ENCODE measurements around the gene CIITA. TPM values are rescaled to one million over a fixed set of nuclear protein-coding genes. Genes with fewer than 3 reads are reported as not detected.

CIITA gene
- total and polyA plus RNA-seq, 9 of the 15 experiments (the other 6 are each of a cell fraction or from before 2014, with no cell fraction given) = 0.01 to 0.20 (median 0.11) TPM; not detected in 4

DNA sequence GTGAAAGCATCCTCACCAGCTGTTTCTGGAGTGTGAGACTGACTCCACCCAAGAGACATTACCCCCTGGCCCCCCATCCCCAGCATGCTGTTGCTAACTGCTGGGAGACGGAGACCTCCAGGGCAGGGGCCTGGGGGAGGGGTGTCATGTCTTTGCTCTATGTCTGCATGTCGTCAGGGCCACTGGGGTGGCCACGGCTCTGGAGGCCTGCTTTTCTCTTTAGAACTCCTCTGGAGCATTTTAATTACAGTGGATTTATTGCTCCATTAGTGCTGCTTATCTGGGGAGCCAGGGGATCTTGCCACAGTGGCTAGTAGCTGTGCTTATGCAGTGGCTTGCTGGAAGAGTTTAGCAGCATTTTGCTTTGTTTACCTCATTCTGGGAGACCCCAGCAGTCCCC is 99.6 kb downstream of the CIITA start:
- Histone ChIP-seq H3K4me3 (no peak overlapping the region), H3K79me2 (ENCODE audit: control insufficient read depth, insufficient read depth, low read length) (no peaks in the 10 kb centered on the region), H3K9me1 (ENCODE audit: control insufficient read depth, insufficient read depth, low read length) (peaks cover 4% of the 10 kb centered on the region), H3K9me3 (replicated peaks; ENCODE audit: control insufficient read depth, insufficient read depth, low read depth, low read length) (no peaks in the 10 kb centered on the region), H3K27ac (ENCODE audit: extremely low read depth, low read depth, low read length) (no peak overlapping the region), H3K9ac (ENCODE audit: insufficient read depth in 1 of 2, low read depth in 2 of 2, low read length in 2 of 2) (no peak overlapping the region; a peak in 1 of 4 replicates), H3K4me2 (ENCODE audit: insufficient read depth, low read length) (no peak overlapping the region), H4K20me1 (replicated peaks; ENCODE audit: control insufficient read depth, insufficient read depth, low read length) (0 out of 2 replicates have a peak, but pooled peaks cover 5% of the 10 kb centered on the region), H3K27me3 (ENCODE audit: control insufficient read depth in 2 of 2, insufficient read depth in 2 of 2, low read length in 2 of 2) (no peaks in the 10 kb centered on the region), H3K36me3 (ENCODE audit: control insufficient read depth, insufficient read depth, low read length) (peaks cover 58% of the 10 kb centered on the region; the same call in 2 of the 3 replicates), H2AFZ (ENCODE audit: low read depth, low read length) (no peak overlapping the region), H3K4me1 (replicated peaks in 1 of 2; ENCODE audit: control insufficient read depth in 2 of 2, insufficient read depth in 2 of 2, low read length in 2 of 2) (peaks cover 14 to 20% of the 10 kb centered on the region in 2 experiments)
- ATAC-seq (no peak), FAIRE-seq (no peak), DNase-seq (ENCODE audit: extremely low read depth in 1 of 4, low spot score in 3 of 4) (no peak)
- WGBS (ENCODE audit: insufficient coverage, low coverage, missing lambda C conversion rate) = 79% methylated on average over 3 of the region's 3 CpGs
- BruUV-seq (replicated peaks) = no TSS peak
- POLR2A ChIA-PET = interaction anchor here (0.6 to 0.7 kb wide), 2 partner anchors 109 to 156 kb away, joined by 3 to 4 read pairs; no protein-coding TSS in a partner anchor
- intact Hi-C loops (cut with micrococcal nuclease) = no loop called here
- CTCF ChIA-PET (ENCODE audit: low intra/inter-chr PET ratio) = no interaction called here
- in situ Hi-C loops (cut with MboI) = no loop called here
- TF ChIP-seq, protein P1, sequence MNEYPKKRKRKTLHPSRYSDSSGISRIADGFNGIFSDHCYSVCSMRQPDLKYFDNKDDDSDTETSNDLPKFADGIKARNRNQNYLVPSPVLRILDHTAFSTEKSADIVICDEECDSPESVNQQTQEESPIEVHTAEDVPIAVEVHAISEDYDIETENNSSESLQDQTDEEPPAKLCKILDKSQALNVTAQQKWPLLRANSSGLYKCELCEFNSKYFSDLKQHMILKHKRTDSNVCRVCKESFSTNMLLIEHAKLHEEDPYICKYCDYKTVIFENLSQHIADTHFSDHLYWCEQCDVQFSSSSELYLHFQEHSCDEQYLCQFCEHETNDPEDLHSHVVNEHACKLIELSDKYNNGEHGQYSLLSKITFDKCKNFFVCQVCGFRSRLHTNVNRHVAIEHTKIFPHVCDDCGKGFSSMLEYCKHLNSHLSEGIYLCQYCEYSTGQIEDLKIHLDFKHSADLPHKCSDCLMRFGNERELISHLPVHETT (CRISPR knock-in tag; conservative IDR thresholded peaks at IDR 0.05 in 1 of 2, IDR thresholded peaks at IDR 0.05 in 1 of 2) = no peak
- TF ChIP-seq, protein P2, sequence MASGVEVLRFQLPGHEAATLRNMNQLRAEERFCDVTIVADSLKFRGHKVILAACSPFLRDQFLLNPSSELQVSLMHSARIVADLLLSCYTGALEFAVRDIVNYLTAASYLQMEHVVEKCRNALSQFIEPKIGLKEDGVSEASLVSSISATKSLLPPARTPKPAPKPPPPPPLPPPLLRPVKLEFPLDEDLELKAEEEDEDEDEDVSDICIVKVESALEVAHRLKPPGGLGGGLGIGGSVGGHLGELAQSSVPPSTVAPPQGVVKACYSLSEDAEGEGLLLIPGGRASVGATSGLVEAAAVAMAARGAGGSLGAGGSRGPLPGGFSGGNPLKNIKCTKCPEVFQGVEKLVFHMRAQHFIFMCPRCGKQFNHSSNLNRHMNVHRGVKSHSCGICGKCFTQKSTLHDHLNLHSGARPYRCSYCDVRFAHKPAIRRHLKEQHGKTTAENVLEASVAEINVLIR (CRISPR knock-in tag; IDR thresholded peaks at IDR 0.05) = no peak
- TF ChIP-seq NBN (IDR thresholded peaks at IDR 0.05; ENCODE audit: low read depth) = no peak
- TF ChIP-seq JUN (IDR thresholded peaks at IDR 0.05; ENCODE audit: borderline replicate concordance, low read depth, low read length) = no peak
- TF ChIP-seq JUN (CRISPR knock-in tag; IDR thresholded peaks at IDR 0.05; ENCODE audit: borderline replicate concordance) = no peak
- TF ChIP-seq NCOA1 (IDR thresholded peaks at IDR 0.05; ENCODE audit: low read depth) = no peak
- no peak for TF ChIP-seq ZC3H8 (IDR thresholded peaks at IDR 0.05)
- no peak for TF ChIP-seq ZNF197 (CRISPR knock-in tag; IDR thresholded peaks at IDR 0.05; ENCODE audit: low read depth)
- no peak for TF ChIP-seq NEUROD1 (IDR thresholded peaks at IDR 0.05; ENCODE audit: borderline replicate concordance, low read depth, low read length, partially characterized antibody)
